ENCODE data around the gene WWC2. TPM values are rescaled to one million over a fixed set of nuclear protein-coding genes. Genes with fewer than 3 reads are reported as not detected.

Gene WWC2
- total and polyA plus RNA-seq, 2 donors (not counting 3 experiments of a cell fraction or from before 2014, with no cell fraction given): 12.9 to 52.2 TPM

GRCh38 chr4:183205193-183205592 is 106.1 kb downstream of the WWC2 start:
- Histone ChIP-seq H3K79me2 (ENCODE audit: control insufficient read depth, insufficient read depth, low read length) (peaks cover 18% of the 10 kb centered on the region), H3K4me3 (replicated peaks in 1 of 3; ENCODE audit: insufficient read depth in 1 of 3, low read depth in 1 of 3, low read length in 3 of 3) (no peak overlapping the region), H3K4me2 (ENCODE audit: insufficient read depth, low read length) (no peak overlapping the region), H3K4me1 (ENCODE audit: control insufficient read depth, extremely low read depth, insufficient read depth, low read length) (peaks cover 10% of the 10 kb centered on the region), H3K9me1 (replicated peaks; ENCODE audit: control insufficient read depth, extremely low read depth, insufficient read depth, low read length) (no peaks in the 10 kb centered on the region), H3K36me3 (ENCODE audit: control insufficient read depth in 2 of 2, extremely low read depth in 1 of 2, insufficient read depth in 2 of 2, low read length in 2 of 2) (no peaks in the 10 kb centered on the region), H2AFZ (ENCODE audit: low read depth, low read length) (no peak overlapping the region), H3K27me3 (ENCODE audit: control insufficient read depth in 2 of 2, insufficient read depth in 2 of 2, low read length in 2 of 2) (no peaks in the 10 kb centered on the region), H3K9me3 (replicated peaks; ENCODE audit: control insufficient read depth, insufficient read depth, low read length) (no peaks in the 10 kb centered on the region), H3K9ac (replicated peaks; ENCODE audit: extremely low read depth, insufficient read depth, low read length) (no peak overlapping the region), H4K20me1 (replicated peaks; ENCODE audit: control insufficient read depth, extremely low read depth, insufficient read depth, low read length) (no peaks in the 10 kb centered on the region), H3K27ac (ENCODE audit: insufficient read depth, low read depth, low read length) (no peak overlapping the region)
- ChIA-PET CTCF (interaction anchor here (0.8 kb wide), 1 partner anchor 57 kb away, joined by 3 read pairs; no protein-coding TSS in a partner anchor), POLR2A (interaction anchor here (0.5 kb wide), 1 partner anchor 26 kb away, joined by 7 read pairs; no protein-coding TSS in a partner anchor)
- no peak for DNase-seq (ENCODE audit: low read depth, low spot score)
- intact Hi-C loops (cut with micrococcal nuclease) (no loop called here), dilution Hi-C loops (cut with MboI; ENCODE audit: extremely low pct_ligation_motif_present, low sequenced_read_pairs) (no loop called here)
- FAIRE-seq: no peak
- no TSS peak for BruUV-seq (replicated peaks)
- TF ChIP-seq CTCF (IDR thresholded peaks at IDR 0.05; ENCODE audit: extremely low read depth in 1 of 2, insufficient read depth in 1 of 2, low read depth in 1 of 2, low read length in 2 of 2) (no peak), MAX (IDR thresholded peaks at IDR 0.05; ENCODE audit: insufficient read depth, insufficient read length) (no peak), FOS (IDR thresholded peaks at IDR 0.05; ENCODE audit: borderline replicate concordance, insufficient read depth, low read length) (no peak), POLR2AphosphoS5 (IDR thresholded peaks at IDR 0.05; ENCODE audit: insufficient read depth, low read depth, low read length) (no peak), MYC (IDR thresholded peaks at IDR 0.05; ENCODE audit: low read depth, low read length) (no peak), EZH2 (IDR thresholded peaks at IDR 0.05; ENCODE audit: borderline replicate concordance, low read depth, low read length, severe bottlenecking) (no peak), POLR2A (IDR thresholded peaks at IDR 0.05; ENCODE audit: low read depth, low read length) (no peak), JUN (IDR thresholded peaks at IDR 0.05; ENCODE audit: borderline replicate concordance, insufficient read depth, insufficient read length, low read depth) (no peak), GATA2 (IDR thresholded peaks at IDR 0.05; ENCODE audit: insufficient read depth, insufficient read length, low read depth, low read length) (no peak)

All from endothelial cell of umbilical vein (primary cell).